Activated T-cell treated with anti-CD3 and anti-CD28 coated beads, Interleukin-2, amount 50 U/mL, for 4 hours (primary cell): ENCODE measurements around the gene SNX19. TPM values are rescaled to one million over a fixed set of nuclear protein-coding genes. Genes with fewer than 3 reads are reported as not detected.

ENCODE experiments used
- ATAC-seq, 2 donors: fragments of 200-7000 bp; cut with Tn5 transposase; one replicate each; pipeline ENCODE4 v1.10.0; 2021
- DNase-seq: peaks from one replicate; pipeline ENCODE4 v3.0.0-alpha.2; 2020
- H3K27me3 Mint-ChIP-seq: one replicate; pipeline ENCODE4 v1.8.0; 2021; ENCODE audit warnings: low read depth, mixed read lengths
- H3K36me3 Mint-ChIP-seq: one replicate; pipeline ENCODE4 v1.8.0; 2022; ENCODE audit warnings: mixed read lengths; ENCODE audit not compliant: insufficient read depth
- H3K4me1 Mint-ChIP-seq: one replicate; pipeline ENCODE4 v1.8.0; 2021; ENCODE audit warnings: low read depth, mixed read lengths
- H3K4me3 Mint-ChIP-seq: one replicate; pipeline ENCODE4 v1.8.0; 2021; ENCODE audit warnings: mild to moderate bottlenecking, moderate library complexity, mixed read lengths
- H3K9me3 Mint-ChIP-seq: one replicate; pipeline ENCODE4 v1.8.0; 2021; ENCODE audit warnings: mixed read lengths
- total RNA-seq, 3 donors: library from RNA; stranded (reverse); gene quantifications; one replicate each; pipeline ENCODE4 v1.2.1, GENCODE V29; 2021

SNX19 gene
- total RNA-seq, 3 donors from 2014 or later: 24.2 to 31.8 (median 30.9) TPM

GRCh38 chr11:130915603-130916237 lies 559 bp downstream of the SNX19 start:
- peaks cover 9% of the 10 kb centered on the region for H3K27me3 Mint-ChIP-seq
- peaks cover 36% of the 10 kb centered on the region for H3K4me1 Mint-ChIP-seq
- ATAC-seq (peak in 1 of 2 donors; percentile 44), DNase-seq (peak; percentile 11)
- H3K9me3 Mint-ChIP-seq: peaks cover 13% of the 10 kb centered on the region
- peak overlapping the region; percentile 83 for H3K4me3 Mint-ChIP-seq
- H3K36me3 Mint-ChIP-seq: peaks cover 33% of the 10 kb centered on the region

DNA sequence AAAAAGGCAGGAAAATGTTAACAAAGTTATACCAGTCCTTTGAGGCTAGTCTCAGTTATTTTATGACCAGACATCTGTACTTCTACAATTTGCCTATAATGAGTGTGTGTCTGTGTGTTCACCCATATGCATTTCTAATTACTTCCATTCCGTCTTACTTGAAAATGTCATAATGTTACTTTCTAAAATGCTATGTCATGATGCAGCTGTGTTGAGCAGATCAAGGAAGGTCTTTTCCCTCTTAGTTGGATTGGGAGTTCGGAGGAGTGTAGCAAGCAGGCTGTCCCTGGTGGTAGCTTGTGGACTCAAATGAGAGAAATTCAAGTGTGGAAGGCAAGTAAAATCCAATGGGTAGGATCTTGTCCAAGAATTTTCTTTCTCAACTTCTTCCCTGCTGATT lies 3.0 kb downstream of the SNX19 start:
- Mint-ChIP-seq H3K4me3 (peak overlapping the region; percentile 9), H3K36me3 (peaks cover 56% of the 10 kb centered on the region), H3K9me3 (peaks cover 13% of the 10 kb centered on the region), H3K27me3 (no peaks in the 10 kb centered on the region), H3K4me1 (peaks cover 52% of the 10 kb centered on the region)
- ATAC-seq: no peak
- no peak for DNase-seq

DNA sequence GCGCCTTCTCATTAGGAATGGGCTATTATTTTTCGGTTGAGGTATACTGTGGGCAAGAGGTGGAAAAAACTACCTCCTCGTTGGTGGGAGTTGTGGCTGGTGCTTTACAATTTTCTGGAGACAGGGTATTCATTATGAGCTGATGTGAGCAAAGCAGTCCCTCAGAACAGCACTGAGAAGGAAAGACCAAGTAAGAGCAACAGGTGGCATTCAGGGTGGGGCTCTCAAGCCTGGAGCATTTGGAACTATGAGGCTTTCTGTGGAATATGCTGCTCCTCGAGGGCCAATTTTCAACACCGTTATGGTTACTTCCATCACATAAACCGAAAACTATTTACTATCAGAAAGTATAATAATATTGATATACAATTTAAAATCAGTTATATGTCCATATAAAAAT lies 3.7 kb downstream of the SNX19 start:
- no peak for ATAC-seq
- peaks cover 53% of the 10 kb centered on the region for H3K4me1 Mint-ChIP-seq
- H3K9me3 Mint-ChIP-seq: peaks cover 13% of the 10 kb centered on the region
- H3K27me3 Mint-ChIP-seq: no peaks in the 10 kb centered on the region
- peaks cover 62% of the 10 kb centered on the region for H3K36me3 Mint-ChIP-seq
- no peak overlapping the region for H3K4me3 Mint-ChIP-seq
- no peak for DNase-seq

DNA sequence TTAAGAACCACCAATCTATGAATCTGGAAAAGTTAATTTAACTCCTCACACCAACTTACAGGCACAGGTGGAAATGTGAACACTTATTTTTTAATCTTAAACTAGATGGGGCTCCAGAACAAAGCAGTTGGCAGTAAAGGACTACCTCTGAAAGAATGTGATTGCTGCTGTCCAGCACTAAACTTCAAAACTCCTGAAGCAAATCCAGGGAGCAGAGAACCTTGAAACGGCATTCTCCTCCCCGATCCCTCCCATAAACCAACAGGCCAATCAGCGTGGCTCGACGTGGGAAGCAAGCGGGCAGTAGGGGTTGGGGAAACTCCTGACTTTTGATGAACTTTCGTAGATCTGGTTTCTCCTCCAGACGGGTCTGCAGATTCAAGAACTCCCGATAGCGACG lies 5.0 kb downstream of the SNX19 start:
- H3K27me3 Mint-ChIP-seq: no peaks in the 10 kb centered on the region
- DNase-seq (no peak), ATAC-seq (no peak)
- peaks cover 13% of the 10 kb centered on the region for H3K9me3 Mint-ChIP-seq
- H3K4me3 Mint-ChIP-seq: no peak overlapping the region
- peaks cover 44% of the 10 kb centered on the region for H3K4me1 Mint-ChIP-seq
- H3K36me3 Mint-ChIP-seq: peaks cover 71% of the 10 kb centered on the region

GRCh38 chr11:130909650-130910049 lies 6.6 kb downstream of the SNX19 start:
- DNase-seq: no peak
- H3K4me3 Mint-ChIP-seq: no peak overlapping the region
- peaks cover 79% of the 10 kb centered on the region for H3K36me3 Mint-ChIP-seq
- ATAC-seq: no peak
- H3K4me1 Mint-ChIP-seq: peaks cover 38% of the 10 kb centered on the region
- H3K27me3 Mint-ChIP-seq: no peaks in the 10 kb centered on the region
- H3K9me3 Mint-ChIP-seq: peaks cover 13% of the 10 kb centered on the region

GRCh38 chr11:130908770-130909625 lies 7.3 kb downstream of the SNX19 start:
- H3K36me3 Mint-ChIP-seq: peaks cover 77% of the 10 kb centered on the region

DNA sequence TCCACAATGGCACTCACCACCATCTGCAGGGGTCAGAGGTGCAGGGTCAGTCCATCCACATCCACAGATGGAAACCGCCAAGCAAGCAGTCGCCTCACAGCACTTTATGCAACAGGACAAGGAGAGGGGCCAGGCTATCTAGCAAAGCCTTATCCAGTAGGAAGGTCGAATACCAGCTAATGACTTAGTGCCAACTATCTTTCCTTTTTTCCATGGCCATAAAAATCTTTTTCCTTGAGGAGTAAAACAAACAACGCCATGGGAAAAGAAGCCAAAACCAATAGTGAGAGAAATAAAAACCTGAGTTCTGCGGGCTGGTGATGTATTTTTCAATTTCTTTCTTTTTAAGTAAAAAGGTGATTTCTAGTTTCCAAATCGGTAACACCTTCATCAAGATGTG lies 8.2 kb downstream of the SNX19 start:
- ATAC-seq (no peak), DNase-seq (no peak)
- Mint-ChIP-seq H3K9me3 (peaks cover 9% of the 10 kb centered on the region), H3K4me1 (peaks cover 24% of the 10 kb centered on the region), H3K36me3 (peaks cover 75% of the 10 kb centered on the region), H3K4me3 (no peak overlapping the region), H3K27me3 (no peaks in the 10 kb centered on the region)

More at GRCh38 chr11:130908770-130909625, 7.3 kb downstream of the SNX19 start:
- Mint-ChIP-seq H3K27me3 (no peaks in the 10 kb centered on the region), H3K4me3 (no peak overlapping the region), H3K9me3 (peaks cover 13% of the 10 kb centered on the region), H3K4me1 (peaks cover 32% of the 10 kb centered on the region)
- no peak for ATAC-seq
- DNase-seq: no peak

DNA sequence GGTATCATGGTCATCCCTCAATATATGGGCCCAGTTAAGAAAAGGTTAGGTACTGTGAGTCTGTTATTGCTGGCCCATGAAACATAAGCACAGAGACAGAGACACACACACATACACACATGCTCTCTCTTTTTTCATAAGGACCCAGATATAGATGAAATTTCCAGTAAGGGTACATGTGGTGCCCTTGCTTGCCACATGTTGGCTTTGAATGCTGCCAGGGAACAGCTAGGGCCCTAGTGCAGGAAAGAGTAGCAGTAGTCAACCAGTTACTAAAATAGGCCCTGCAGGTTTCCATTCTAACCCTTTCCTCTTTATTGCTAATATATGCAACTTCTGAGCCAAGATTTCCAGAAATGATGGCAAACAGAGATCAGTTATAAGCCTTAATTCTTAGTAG lies 9.1 kb downstream of the SNX19 start:
- ATAC-seq: no peak
- H3K4me3 Mint-ChIP-seq: no peak overlapping the region

DNA sequence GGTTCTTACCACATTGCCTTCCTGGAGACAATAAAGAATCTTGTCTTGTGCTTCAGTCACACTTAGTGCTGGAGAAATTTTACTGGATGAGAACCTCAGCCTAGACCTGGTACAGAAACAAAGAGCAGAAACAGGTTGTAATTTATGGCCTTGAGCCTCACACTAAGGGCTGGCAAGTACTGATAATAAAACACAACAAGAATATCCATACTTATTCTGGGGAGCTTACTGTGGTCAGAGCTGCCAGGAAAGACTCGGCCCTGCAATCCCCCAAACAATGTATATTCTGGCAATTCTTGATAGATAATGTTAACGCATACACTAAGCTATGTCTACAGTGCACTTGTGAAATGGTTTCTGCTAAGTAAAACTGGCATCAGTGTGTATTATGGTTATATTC lies 9.7 kb downstream of the SNX19 start:
- Mint-ChIP-seq H3K4me1 (peaks cover 17% of the 10 kb centered on the region), H3K9me3 (no peaks in the 10 kb centered on the region), H3K36me3 (peaks cover 70% of the 10 kb centered on the region), H3K4me3 (no peak overlapping the region), H3K27me3 (no peaks in the 10 kb centered on the region)
- DNase-seq (no peak), ATAC-seq (no peak)

More for the DNA sequence above, 9.1 kb downstream of the SNX19 start:
- H3K27me3 Mint-ChIP-seq: no peaks in the 10 kb centered on the region
- peaks cover 20% of the 10 kb centered on the region for H3K4me1 Mint-ChIP-seq
- peaks cover 6% of the 10 kb centered on the region for H3K9me3 Mint-ChIP-seq
- peaks cover 73% of the 10 kb centered on the region for H3K36me3 Mint-ChIP-seq
- no peak for DNase-seq

DNA sequence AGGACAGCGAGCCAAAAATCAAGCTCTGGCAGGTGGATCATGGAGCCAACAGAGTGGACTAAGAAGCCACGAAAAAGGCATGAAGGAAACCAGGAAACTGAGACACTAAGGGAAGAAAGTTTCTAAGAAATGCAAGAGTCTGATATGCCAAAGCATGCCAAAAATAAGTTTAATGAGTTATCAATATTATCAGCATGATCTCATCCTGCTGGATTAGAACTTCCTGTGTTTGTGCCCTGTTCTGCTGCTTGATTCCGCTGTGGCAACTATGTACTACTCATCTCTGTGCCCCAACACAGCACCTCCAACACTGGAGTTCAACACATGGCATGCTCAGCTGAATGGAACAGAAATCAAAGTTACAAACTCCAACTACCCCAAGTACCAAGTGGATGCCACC lies 10.8 kb downstream of the SNX19 start:
- peaks cover 71% of the 10 kb centered on the region for H3K36me3 Mint-ChIP-seq

GRCh38 chr11:130904380-130904779 lies 11.9 kb downstream of the SNX19 start:
- no peak for ATAC-seq
- Mint-ChIP-seq H3K27me3 (no peaks in the 10 kb centered on the region), H3K4me3 (no peak overlapping the region), H3K9me3 (no peaks in the 10 kb centered on the region), H3K36me3 (peaks cover 63% of the 10 kb centered on the region), H3K4me1 (peaks cover 7% of the 10 kb centered on the region)
- no peak for DNase-seq

More for the DNA sequence above, 10.8 kb downstream of the SNX19 start:
- DNase-seq (no peak), ATAC-seq (no peak)
- H3K4me3 Mint-ChIP-seq: no peak overlapping the region
- H3K9me3 Mint-ChIP-seq: no peaks in the 10 kb centered on the region
- H3K27me3 Mint-ChIP-seq: no peaks in the 10 kb centered on the region
- peaks cover 18% of the 10 kb centered on the region for H3K4me1 Mint-ChIP-seq

DNA sequence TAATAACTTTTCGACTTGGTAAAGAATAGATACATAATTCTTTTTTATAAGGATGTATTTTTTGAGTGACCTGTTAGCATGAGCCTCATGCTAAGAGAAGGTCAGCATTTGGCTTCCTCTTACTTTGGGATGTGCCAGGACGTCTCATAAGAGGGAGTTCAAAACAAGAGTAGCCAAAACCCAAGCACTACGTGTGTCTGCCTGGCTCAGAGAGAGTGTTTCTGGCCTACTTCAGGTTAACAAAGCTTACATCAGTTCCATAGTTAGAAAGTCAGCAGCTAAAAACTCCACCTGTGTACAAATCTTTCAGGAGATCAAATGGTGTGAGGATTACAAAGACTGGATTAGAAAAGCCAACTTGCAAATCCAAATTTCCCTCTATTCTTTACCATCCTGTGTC lies 13.9 kb downstream of the SNX19 start:
- peaks cover 55% of the 10 kb centered on the region for H3K36me3 Mint-ChIP-seq
- no peaks in the 10 kb centered on the region for H3K27me3 Mint-ChIP-seq
- H3K4me1 Mint-ChIP-seq: peaks cover 1% of the 10 kb centered on the region
- ATAC-seq (no peak), DNase-seq (no peak)
- H3K4me3 Mint-ChIP-seq: no peak overlapping the region
- H3K9me3 Mint-ChIP-seq: no peaks in the 10 kb centered on the region

DNA sequence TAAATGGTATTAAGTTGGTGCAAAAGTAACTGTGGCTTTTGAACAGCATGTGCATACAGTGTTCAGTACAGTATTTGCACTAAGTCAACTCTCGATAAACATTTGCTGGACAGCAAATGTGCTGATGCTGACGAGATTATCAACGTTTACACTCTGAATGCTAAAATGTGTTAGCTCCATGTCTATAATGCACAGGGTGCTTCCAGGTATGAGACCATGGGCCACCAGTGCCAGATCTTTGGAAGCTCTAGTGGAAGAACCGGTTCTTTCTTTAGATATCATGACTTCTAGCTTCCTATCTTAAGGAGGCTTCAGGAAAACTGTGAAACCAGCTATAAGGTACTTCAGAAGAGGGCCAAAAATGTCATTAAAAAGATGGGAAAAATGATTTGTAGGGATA lies 17.2 kb downstream of the SNX19 start:
- H3K4me3 Mint-ChIP-seq: no peak overlapping the region
- peaks cover 55% of the 10 kb centered on the region for H3K36me3 Mint-ChIP-seq
- DNase-seq: no peak
- no peaks in the 10 kb centered on the region for H3K27me3 Mint-ChIP-seq
- peaks cover 4% of the 10 kb centered on the region for H3K4me1 Mint-ChIP-seq
- ATAC-seq: no peak
- H3K9me3 Mint-ChIP-seq: no peaks in the 10 kb centered on the region

DNA sequence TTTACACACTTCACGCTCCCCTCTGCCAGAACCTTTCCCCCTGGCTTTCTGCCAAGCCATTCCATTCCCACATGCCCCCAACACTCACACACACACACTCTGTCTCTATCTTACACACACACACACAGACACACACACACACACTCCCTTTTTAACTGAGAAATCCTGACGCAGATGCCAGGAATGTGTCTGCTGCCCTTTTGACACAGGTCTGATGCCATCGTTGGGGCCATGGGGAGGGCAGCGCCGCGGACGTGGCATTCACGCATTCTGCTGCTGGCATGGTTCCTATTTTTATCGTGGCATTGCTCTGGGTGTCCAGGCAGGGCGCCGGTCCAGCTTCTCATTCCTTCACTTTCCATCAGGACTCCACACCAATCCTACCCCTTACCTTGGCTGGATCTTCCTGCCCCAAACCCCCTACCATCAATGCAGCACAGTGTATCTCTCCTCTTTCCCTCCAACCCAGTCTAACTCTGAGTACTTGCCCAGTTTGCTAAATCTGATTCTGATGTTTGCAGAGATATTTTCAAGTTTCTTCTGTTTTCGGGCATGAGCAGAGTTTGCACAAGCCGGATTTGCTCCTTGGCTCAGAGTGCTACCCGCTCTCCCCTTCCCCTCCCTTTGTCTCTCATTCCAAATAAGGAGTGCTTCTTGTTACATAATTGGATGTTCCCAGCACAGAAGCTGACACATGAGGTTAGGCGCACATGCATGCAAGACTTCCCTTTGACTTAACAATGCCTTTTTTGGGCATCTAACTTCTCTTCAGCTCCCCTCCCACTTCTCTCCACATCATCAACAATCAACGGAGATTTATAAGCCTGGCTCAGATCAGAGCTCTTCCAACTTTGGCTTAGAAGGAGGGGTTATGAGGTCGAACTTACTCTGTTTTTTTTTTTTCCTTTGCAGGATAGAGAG lies 18.8 kb downstream of the SNX19 start:
- ATAC-seq (no peak), DNase-seq (no peak)
- H3K36me3 Mint-ChIP-seq: peaks cover 57% of the 10 kb centered on the region
- H3K4me1 Mint-ChIP-seq: peaks cover 4% of the 10 kb centered on the region
- no peaks in the 10 kb centered on the region for H3K9me3 Mint-ChIP-seq
- no peaks in the 10 kb centered on the region for H3K27me3 Mint-ChIP-seq
- no peak overlapping the region for H3K4me3 Mint-ChIP-seq
